GM12892 (cell line): Measurements from ENCODE around the gene TRPV5.

Source experiments
- POLR2A ChIP-seq: IDR thresholded peaks from 2 replicates; pipeline ENCODE4 v1.6.1; 2011; ENCODE audit warnings: low read depth, low read length, control low read depth
- POLR2AphosphoS5 ChIP-seq: IDR thresholded peaks from 2 replicates; pipeline ENCODE4 v1.6.1; 2011; ENCODE audit warnings: low read depth, low read length, control low read depth
- TAF1 ChIP-seq: IDR thresholded peaks from 2 replicates; pipeline ENCODE4 v1.6.1; 2011; ENCODE audit warnings: low read depth, mild to moderate bottlenecking, control low read depth, low read length, borderline replicate concordance

GRCh38 chr7:142880876-142881505, 52.6 kb downstream of the TRPV5 start:
- TF ChIP-seq POLR2A: no peak
- no peak for TF ChIP-seq POLR2AphosphoS5
- no peak for TF ChIP-seq TAF1
